ENCODE measurements around the gene DNAJC5. TPM values are rescaled to one million over a fixed set of nuclear protein-coding genes. Genes with fewer than 3 reads are reported as not detected.
A peak's percentile ranks its signal among the peaks of the same experiment; 100 is the strongest.

Gene DNAJC5
- total RNA-seq, 1 donor from 2014 or later, result 54.5 TPM

DNA sequence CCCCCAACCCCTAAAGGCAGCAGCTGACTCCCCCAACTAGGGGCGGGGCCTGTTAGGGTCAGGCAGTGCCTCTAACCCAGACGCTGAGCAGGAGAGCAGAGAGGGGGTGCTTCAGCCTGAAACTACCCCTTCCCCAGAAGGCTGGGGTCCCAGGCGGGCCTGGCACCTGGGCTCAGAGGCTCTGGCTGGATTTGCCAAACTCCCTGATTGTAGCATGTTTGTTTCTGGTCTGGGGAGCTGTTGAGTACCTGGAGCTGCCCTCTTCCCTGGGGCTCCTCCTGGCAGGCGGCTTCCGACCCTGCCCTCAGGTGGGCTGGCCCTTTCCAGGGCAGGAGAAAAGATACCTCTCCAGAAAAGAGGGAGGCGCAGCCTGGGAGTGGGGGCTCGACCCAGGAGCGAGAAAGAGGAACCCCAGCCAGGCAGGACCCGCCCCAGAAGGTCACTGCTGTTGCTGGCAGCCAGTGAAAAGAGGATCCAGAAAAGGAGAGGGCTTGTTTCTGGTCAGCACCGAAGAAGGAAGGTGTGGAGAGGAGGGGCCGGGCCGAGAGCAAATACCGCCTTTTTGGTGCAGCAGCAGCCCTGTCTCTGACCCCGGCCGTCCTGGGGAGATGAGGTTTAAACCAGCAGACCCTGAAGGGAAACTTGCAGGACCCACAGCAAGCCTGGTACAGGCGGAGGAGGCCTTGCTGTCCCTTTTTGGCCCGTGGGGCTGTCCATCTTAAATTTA, 34.4 kb upstream of the DNAJC5 start:
- peaks cover 15% of the 10 kb centered on the region for H3K36me3 ChIP-seq
- H3K4me1 ChIP-seq, result peaks cover 52% of the 10 kb centered on the region
- H3K27me3 ChIP-seq (ENCODE audit: low read depth), result no peaks in the 10 kb centered on the region
- no peak for TF ChIP-seq CTCF (IDR thresholded peaks at IDR 0.05)
- no peak overlapping the region for H3K4me3 ChIP-seq
- DNase-seq, result peak; percentile 71
- ATAC-seq, result no peak
- no peaks in the 10 kb centered on the region for H3K9me3 ChIP-seq
- H3K27ac ChIP-seq, result peak overlapping the region; percentile 21
- intact Hi-C loops (cut with DNase I), result no loop called here

DNA sequence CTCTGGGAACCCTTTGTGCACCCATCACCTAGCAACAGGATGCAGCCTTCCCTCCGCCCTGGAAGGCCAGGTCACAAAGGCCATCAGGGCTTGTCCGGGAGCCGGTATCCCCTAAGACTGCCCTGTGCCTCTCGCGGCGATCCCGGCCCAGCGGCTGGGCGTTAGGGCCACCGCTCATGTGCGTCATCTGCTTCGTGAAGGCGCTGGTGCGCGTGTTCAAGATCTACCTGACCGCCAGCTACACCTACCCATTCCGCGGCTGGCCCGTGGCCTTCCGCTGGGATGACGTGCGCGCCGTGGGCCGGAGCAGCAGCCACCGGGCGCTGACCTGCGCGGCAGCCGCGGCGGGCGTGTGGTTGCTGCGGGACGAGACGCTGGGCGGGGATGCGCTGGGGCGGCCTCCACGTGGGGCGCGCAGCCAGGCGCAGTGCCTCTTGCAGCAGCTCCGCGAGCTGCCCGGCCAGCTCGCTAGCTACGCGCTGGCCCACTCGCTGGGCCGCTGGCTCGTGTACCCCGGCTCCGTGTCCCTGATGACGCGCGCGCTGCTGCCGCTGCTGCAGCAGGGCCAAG, 33.5 kb upstream of the DNAJC5 start, which contains the start of gene ABHD16B:
Gene ABHD16B (plus strand): TSS at position 134 of the 570 bp plus-strand sequence. CDS start 43 bp downstream, at position 177.
- Histone ChIP-seq H3K9me3 (no peaks in the 10 kb centered on the region), H3K4me3 (no peak within 1 kb of the TSS), H3K36me3 (peaks cover 15% of the 10 kb centered on the region), H3K27ac (peak within 1 kb of the TSS; percentile 21), H3K27me3 (ENCODE audit: low read depth) (no peaks in the 10 kb centered on the region), H3K4me1 (peaks cover 52% of the 10 kb centered on the region)
- intact Hi-C loops (cut with DNase I), result no loop called here
- ATAC-seq, result no peak
- DNase-seq, result no peak
- TF ChIP-seq CTCF (IDR thresholded peaks at IDR 0.05), result no peak

GRCh38 chr20:63861981-63862901, 32.7 kb upstream of the DNAJC5 start:
- TF ChIP-seq CTCF (IDR thresholded peaks at IDR 0.05), result no peak
- no peak for DNase-seq

DNA sequence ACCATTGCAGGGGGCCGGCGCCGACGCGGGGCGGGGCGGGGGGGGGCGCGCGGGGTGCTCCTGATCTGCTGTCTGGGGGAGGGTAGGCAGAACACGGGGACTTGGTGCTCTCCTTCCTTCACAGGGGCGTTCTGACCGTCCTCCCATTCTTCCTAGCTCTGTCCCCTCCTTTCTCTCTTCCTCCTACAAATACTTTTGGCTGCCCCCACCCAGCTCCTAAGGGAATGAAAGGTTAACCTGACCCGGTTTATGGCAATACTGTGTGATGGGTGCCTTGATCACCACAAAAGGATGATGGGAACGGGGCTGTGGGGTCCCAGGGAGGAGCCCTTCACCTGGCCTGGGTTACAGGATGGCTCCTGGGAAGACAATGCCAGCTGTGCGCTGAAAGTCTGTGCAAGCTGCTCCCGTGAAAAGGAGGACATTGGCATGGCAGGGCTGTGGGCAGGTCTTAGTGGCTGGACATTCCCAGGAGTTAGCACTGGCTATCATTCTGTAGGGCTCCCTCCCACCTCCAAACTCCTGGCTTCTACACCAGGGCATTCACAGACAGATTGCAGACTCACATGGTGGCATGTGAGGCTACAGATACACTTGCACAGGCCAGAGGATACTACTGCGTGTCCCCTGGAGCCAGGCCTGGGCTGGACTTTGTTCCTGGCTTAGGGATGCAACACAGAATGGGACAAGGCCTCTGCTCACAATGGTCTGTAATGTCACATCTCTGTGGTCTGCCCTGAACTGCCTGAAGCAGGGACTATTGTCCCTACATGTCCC, 31.7 kb upstream of the DNAJC5 start:
- TF ChIP-seq CTCF (IDR thresholded peaks at IDR 0.05), result no peak
- H3K4me3 ChIP-seq, result peak overlapping the region; percentile 65

More at GRCh38 chr20:63861981-63862901, 32.7 kb upstream of the DNAJC5 start:
- no peak for ATAC-seq
- Histone ChIP-seq H3K36me3 (peaks cover 15% of the 10 kb centered on the region), H3K27ac (no peak overlapping the region), H3K27me3 (ENCODE audit: low read depth) (no peaks in the 10 kb centered on the region), H3K4me1 (peaks cover 54% of the 10 kb centered on the region), H3K9me3 (no peaks in the 10 kb centered on the region), H3K4me3 (no peak overlapping the region)
- intact Hi-C loops (cut with DNase I), result no loop called here

More for the DNA sequence above, 31.7 kb upstream of the DNAJC5 start:
- Histone ChIP-seq H3K36me3 (peaks cover 19% of the 10 kb centered on the region), H3K9me3 (no peaks in the 10 kb centered on the region), H3K27me3 (ENCODE audit: low read depth) (no peaks in the 10 kb centered on the region), H3K27ac (peak overlapping the region; percentile 96), H3K4me1 (peaks cover 45% of the 10 kb centered on the region)
- DNase-seq (no peak), ATAC-seq (no peak)
- intact Hi-C loops (cut with DNase I), result no loop called here

Measured in lower lobe of right lung (tissue), 2 donors.